Measurements from ENCODE around the gene ROR2.

DNA sequence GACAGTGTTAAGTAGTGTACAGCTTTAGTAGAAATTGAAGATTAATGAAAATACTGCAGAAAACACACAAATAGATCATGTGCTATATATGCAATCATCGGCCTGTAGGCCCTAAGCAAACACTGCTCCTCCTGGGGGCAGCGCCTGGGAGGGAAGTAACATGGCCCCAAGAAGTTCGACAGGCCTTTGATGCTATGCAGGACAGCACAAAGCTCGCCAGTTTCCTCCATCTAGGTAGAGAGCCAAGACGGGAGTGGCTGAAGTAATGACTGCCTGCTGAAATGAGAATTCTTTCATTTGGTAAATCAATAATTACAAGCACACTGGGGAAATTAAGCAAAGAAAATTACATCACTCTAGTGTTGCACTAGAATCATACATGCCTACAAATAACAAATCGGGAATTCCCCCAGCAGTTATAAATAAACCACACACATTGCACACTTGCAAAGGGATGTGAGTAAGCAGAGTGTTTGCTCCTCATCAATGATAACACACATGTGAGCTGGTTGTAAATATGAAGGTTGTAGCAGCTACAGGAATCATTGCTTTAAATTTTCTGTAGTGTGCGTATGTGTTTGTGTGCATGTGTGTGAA lies 306.4 kb downstream of the ROR2 start:
- no peak for TF ChIP-seq EZH2phosphoT487 (IDR thresholded peaks at IDR 0.05; ENCODE audit: insufficient read depth, low read depth)
- no peak for TF ChIP-seq EZH2 (IDR thresholded peaks at IDR 0.05; ENCODE audit: insufficient read depth, poor library complexity, severe bottlenecking)

Measured in GM23248 (cell line).